ENCODE data around the gene L3MBTL2. TPM values are rescaled to one million over a fixed set of nuclear protein-coding genes. Genes with fewer than 3 reads are reported as not detected.

The L3MBTL2 gene
- total RNA-seq, 1 experiment from 2014 or later = 27.0 TPM

DNA sequence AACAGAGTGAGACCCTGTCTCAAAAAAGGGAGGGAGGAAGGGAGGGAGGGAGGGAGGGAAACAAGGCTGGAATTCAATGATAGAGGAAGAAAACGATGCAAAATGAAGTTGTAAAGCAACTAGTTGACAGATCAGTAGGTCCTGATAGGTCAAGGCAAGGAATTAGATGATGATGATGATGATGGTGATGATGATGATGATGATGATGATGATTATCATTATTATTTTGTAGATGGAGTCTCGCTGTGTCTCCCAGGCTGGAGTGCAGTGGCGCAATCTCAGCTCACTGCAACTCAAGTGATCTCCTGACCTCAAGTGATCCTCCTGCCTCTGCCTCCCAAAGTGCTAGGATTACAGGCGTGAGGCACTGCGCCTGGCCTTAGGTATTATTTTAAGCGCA, 11.3 kb upstream of the L3MBTL2 start:
- Mint-ChIP-seq H3K4me3 (ENCODE audit: low read depth, unreplicated experiment) (no peak overlapping the region), H3K27me3 (ENCODE audit: unreplicated experiment) (no peaks in the 10 kb centered on the region), H3K27ac (ENCODE audit: unreplicated experiment) (no peak overlapping the region), H3K4me1 (ENCODE audit: low read depth, unreplicated experiment) (peaks cover 12% of the 10 kb centered on the region), H3K9me3 (ENCODE audit: low read depth, unreplicated experiment) (no peaks in the 10 kb centered on the region), H3K36me3 (ENCODE audit: insufficient read depth, unreplicated experiment) (peaks cover 17% of the 10 kb centered on the region)
- intact Hi-C loops (cut with micrococcal nuclease; ENCODE audit: unreplicated experiment) = no loop called here
- no TSS peak for BruUV-seq (replicated peaks)
- no peak for DNase-seq
- TF ChIP-seq, protein P1, sequence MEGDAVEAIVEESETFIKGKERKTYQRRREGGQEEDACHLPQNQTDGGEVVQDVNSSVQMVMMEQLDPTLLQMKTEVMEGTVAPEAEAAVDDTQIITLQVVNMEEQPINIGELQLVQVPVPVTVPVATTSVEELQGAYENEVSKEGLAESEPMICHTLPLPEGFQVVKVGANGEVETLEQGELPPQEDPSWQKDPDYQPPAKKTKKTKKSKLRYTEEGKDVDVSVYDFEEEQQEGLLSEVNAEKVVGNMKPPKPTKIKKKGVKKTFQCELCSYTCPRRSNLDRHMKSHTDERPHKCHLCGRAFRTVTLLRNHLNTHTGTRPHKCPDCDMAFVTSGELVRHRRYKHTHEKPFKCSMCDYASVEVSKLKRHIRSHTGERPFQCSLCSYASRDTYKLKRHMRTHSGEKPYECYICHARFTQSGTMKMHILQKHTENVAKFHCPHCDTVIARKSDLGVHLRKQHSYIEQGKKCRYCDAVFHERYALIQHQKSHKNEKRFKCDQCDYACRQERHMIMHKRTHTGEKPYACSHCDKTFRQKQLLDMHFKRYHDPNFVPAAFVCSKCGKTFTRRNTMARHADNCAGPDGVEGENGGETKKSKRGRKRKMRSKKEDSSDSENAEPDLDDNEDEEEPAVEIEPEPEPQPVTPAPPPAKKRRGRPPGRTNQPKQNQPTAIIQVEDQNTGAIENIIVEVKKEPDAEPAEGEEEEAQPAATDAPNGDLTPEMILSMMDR (IDR thresholded peaks at IDR 0.05; ENCODE audit: unreplicated experiment) = no peak
- CTCF ChIA-PET = no interaction called here

DNA sequence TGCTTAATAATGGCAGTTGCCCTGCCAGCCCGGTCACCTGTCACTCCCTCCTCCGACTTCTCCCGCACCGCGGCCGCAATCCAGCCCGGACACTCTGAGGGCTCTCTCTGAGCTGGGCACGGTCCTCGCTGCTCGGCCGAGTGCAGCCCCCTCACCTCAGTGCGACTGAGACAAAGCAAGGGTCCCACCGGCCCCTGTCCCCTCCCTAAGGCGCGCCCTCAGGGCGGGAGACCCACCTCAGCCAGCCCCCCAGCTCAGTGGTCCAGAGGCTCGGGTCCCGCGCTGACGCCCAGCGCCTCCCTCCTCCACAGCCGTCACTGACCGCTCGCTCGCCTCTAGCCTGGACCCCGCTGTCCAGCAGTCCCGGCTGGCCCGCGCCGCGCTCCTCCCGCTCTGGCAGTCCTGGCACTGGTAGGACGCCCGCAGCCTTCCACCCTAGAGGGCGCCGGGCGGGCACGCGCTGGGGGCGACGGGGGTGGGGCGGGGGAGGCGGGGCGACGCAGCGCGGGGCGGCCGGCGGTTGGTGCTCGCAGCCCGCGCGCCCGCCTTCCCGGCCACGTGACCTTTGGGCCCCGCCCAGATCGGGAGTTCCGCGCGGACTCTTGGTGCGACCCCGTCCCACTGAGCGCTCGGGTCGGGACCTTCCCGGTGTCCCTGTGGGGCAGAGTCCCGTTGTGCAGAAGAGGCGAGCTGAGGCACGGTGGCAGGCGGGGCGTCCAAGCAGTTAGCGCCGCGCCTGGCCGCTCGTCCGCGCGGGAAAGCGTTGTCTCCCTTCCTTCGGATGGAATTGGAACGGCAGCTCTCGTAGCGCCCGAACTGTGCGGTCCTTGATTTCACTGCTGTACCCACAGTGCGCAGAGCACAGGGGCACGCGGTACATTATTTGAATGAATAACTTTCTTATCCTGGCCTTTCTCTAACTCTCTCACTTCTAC, 7.8 kb upstream of the L3MBTL2 start:
- CTCF ChIA-PET = interaction anchor here (0.5 to 1.5 kb wide), 5 partner anchors 7 to 202 kb away, joined by 3 to 8 read pairs (median 5); partner anchors contain the start of gene ZC3H7B
- Mint-ChIP-seq H3K27ac (ENCODE audit: unreplicated experiment) (peak overlapping the region; percentile 0), H3K9me3 (ENCODE audit: low read depth, unreplicated experiment) (no peaks in the 10 kb centered on the region), H3K4me3 (ENCODE audit: low read depth, unreplicated experiment) (peak overlapping the region; percentile 87), H3K36me3 (ENCODE audit: insufficient read depth, unreplicated experiment) (peaks cover 27% of the 10 kb centered on the region), H3K4me1 (ENCODE audit: low read depth, unreplicated experiment) (peaks cover 30% of the 10 kb centered on the region), H3K27me3 (ENCODE audit: unreplicated experiment) (no peaks in the 10 kb centered on the region)
- intact Hi-C loops (cut with micrococcal nuclease; ENCODE audit: unreplicated experiment) = no loop called here
- peak; percentile 84 for DNase-seq
- TF ChIP-seq, protein P1 (IDR thresholded peaks at IDR 0.05; ENCODE audit: unreplicated experiment) = no peak
- BruUV-seq (replicated peaks) = no TSS peak

DNA sequence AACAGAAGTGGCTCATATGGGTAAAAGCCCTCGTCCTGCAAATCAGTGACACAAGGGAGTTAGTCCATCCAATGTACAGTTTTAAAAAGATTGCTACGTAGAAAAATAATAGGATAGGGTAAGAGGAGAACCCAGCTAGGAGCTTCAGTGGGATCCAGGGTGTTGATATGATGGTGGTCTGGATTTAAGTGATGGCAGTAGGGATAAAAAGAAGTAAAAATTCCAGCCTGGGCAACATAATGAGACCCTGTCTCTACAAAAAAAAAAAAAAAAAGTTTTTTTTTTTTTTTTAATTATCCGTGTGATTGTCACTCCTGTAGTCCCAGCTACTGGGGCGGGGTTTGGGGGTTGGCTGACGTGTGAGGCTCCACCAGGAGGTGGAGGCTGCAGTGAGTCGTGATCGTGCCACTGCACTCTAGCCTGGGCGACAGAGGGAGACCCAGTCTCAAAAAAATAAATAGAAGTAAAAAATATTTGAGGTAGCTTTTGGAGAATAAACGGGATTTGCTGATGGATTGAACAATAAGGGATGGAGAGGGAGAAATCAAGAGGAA, 7.0 kb upstream of the L3MBTL2 start:
- H3K9me3 Mint-ChIP-seq (ENCODE audit: low read depth, unreplicated experiment) = no peaks in the 10 kb centered on the region
- H3K36me3 Mint-ChIP-seq (ENCODE audit: insufficient read depth, unreplicated experiment) = peaks cover 27% of the 10 kb centered on the region
- intact Hi-C loops (cut with micrococcal nuclease; ENCODE audit: unreplicated experiment) = no loop called here
- H3K4me3 Mint-ChIP-seq (ENCODE audit: low read depth, unreplicated experiment) = peak overlapping the region; percentile 87
- TF ChIP-seq, protein P1 (IDR thresholded peaks at IDR 0.05; ENCODE audit: unreplicated experiment) = no peak
- H3K27me3 Mint-ChIP-seq (ENCODE audit: unreplicated experiment) = peaks cover under 1% of the 10 kb centered on the region
- CTCF ChIA-PET = interaction anchor here (0.6 to 1.5 kb wide), 6 partner anchors 8 to 514 kb away, joined by 3 to 8 read pairs (median 4); partner anchors contain the start of gene ZC3H7B
- no TSS peak for BruUV-seq (replicated peaks)
- peaks cover 30% of the 10 kb centered on the region for H3K4me1 Mint-ChIP-seq (ENCODE audit: low read depth, unreplicated experiment)
- H3K27ac Mint-ChIP-seq (ENCODE audit: unreplicated experiment) = peak overlapping the region; percentile 0
- peak; percentile 66 for DNase-seq

DNA sequence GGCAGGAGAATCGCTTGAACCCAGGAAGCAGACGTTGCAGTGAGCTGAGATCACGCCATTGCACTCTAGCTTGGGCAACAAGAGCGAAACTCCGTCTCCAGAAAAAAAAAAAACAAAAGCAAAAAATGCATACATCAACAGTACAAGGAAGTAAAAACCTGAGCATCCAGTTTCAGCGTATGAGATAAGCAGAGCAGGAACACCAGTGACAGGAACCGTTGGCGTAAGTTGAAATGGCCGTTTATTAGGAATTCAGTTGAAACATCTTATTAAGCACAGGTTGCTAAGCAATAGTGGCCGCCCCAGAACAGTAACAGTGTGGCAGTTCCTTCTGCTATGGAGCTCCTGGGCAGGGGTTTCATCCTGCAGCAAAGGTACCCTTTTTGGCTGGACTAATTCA, 4.0 kb upstream of the L3MBTL2 start:
- intact Hi-C loops (cut with micrococcal nuclease; ENCODE audit: unreplicated experiment) = no loop called here
- H3K27me3 Mint-ChIP-seq (ENCODE audit: unreplicated experiment) = peaks cover 17% of the 10 kb centered on the region
- peak; percentile 30 for DNase-seq
- TF ChIP-seq, protein P1 (IDR thresholded peaks at IDR 0.05; ENCODE audit: unreplicated experiment) = no peak
- no peaks in the 10 kb centered on the region for H3K9me3 Mint-ChIP-seq (ENCODE audit: low read depth, unreplicated experiment)
- H3K27ac Mint-ChIP-seq (ENCODE audit: unreplicated experiment) = no peak overlapping the region
- H3K36me3 Mint-ChIP-seq (ENCODE audit: insufficient read depth, unreplicated experiment) = peaks cover 42% of the 10 kb centered on the region
- CTCF ChIA-PET = no interaction called here
- BruUV-seq (replicated peaks) = no TSS peak
- H3K4me3 Mint-ChIP-seq (ENCODE audit: low read depth, unreplicated experiment) = no peak overlapping the region
- H3K4me1 Mint-ChIP-seq (ENCODE audit: low read depth, unreplicated experiment) = peaks cover 45% of the 10 kb centered on the region
